Measurements from ENCODE around the gene TMEM138.

GRCh38 chr11:61357894-61358239, 4.3 kb upstream of the TMEM138 start:
- TF ChIP-seq ZBTB4 (CRISPR knock-in tag; IDR thresholded peaks at IDR 0.05; ENCODE audit: borderline replicate concordance) (no peak), CTCF (CRISPR knock-in tag; IDR thresholded peaks at IDR 0.05) (no peak), ZNF329 (CRISPR knock-in tag; IDR thresholded peaks at IDR 0.05; ENCODE audit: low read depth) (no peak), MAFG (CRISPR knock-in tag; IDR thresholded peaks at IDR 0.05) (no peak), TBL1XR1 (IDR thresholded peaks at IDR 0.05; ENCODE audit: borderline replicate concordance, low read length, partially characterized antibody) (no peak), HCFC1 (IDR thresholded peaks at IDR 0.05; ENCODE audit: low read depth, low read length) (no peak), YEATS2 (CRISPR knock-in tag; IDR thresholded peaks at IDR 0.05; ENCODE audit: borderline replicate concordance) (no peak), ZNF274 (CRISPR knock-in tag; IDR thresholded peaks at IDR 0.05) (no peak), HDAC2 (CRISPR knock-in tag; IDR thresholded peaks at IDR 0.05) (no peak), ZNF256 (CRISPR knock-in tag; conservative IDR thresholded peaks at IDR 0.05) (no peak), REST (IDR thresholded peaks at IDR 0.05; ENCODE audit: borderline replicate concordance in 1 of 2, low read depth in 1 of 2, low read length in 2 of 2) (no peak), ARNT (IDR thresholded peaks at IDR 0.05) (no peak), GABPB1 (CRISPR knock-in tag; IDR thresholded peaks at IDR 0.05) (no peak)
